Prostate gland (tissue), 2 donors: Measurements from ENCODE around the gene NYNRIN.

Experiments
- CTCF ChIP-seq, 4 experiments: fragments of 200-600 bp in 2 of 4; fragments of 450-650 bp in 2 of 4; sonication (generic) in 2 of 4; IDR thresholded peaks; 1 replicate in 3 of 4; 2 replicates in 1 of 4; pipeline ENCODE4 v1.5.1; 2016 to 2019; ENCODE audit warnings: antibody characterized with exemption in 4 of 4, mild to moderate bottlenecking in 2 of 4, moderate library complexity in 2 of 4
- POLR2A ChIP-seq: fragments of 450-650 bp; IDR thresholded peaks from one replicate; pipeline ENCODE4 v1.6.1; 2016; ENCODE audit warnings: antibody characterized with exemption, mild to moderate bottlenecking

GRCh38 chr14:24465805-24466204, 67.0 kb downstream of the NYNRIN start:
- TF ChIP-seq POLR2A, result no peak
- TF ChIP-seq CTCF (IDR thresholded peaks at IDR 0.05), result no peak
